Activated gamma-delta T cell treated with Interleukin-2 at 50 U/mL for 16 hours (primary cell): ENCODE results near the gene PIK3CA.
"Not testable (repeated sequence)": the region's sequence is repeated elsewhere in the genome, so short reads cannot be mapped to it uniquely, and the experiment has no call there.

Source experiments
- DNase-seq: peaks from one replicate; pipeline ENCODE4 v3.0.0-alpha.2; 2020

Gene PIK3CA

DNA sequence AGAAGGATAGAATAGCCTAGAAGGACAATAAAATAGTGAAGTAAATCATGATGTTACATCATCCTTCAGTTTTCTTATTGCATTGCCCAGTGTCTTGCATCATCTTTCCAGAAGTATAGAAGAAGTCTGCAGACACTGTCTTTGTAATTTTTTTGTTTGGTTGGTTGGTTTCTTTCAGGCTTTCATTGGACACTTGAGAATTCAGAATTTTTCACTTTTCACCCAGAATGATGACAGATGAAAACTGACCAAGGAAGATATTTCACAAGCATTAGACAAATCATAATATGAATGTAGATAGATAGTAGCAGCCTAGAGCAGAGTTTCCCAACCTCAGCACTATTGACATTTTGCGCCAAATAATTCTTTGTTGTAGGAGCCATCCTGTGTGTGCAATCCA is 67.4 kb downstream of the PIK3CA start:
- DNase-seq = not testable (repeated sequence)

DNA sequence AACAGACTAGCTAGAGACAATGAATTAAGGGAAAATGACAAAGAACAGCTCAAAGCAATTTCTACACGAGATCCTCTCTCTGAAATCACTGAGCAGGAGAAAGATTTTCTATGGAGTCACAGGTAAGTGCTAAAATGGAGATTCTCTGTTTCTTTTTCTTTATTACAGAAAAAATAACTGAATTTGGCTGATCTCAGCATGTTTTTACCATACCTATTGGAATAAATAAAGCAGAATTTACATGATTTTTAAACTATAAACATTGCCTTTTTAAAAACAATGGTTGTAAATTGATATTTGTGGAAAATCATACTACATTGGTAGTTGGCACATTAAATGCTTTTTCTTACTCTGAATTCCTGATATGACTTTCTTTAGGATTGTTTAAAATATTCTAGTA is 70.1 kb downstream of the PIK3CA start:
- not testable (repeated sequence) for DNase-seq

DNA sequence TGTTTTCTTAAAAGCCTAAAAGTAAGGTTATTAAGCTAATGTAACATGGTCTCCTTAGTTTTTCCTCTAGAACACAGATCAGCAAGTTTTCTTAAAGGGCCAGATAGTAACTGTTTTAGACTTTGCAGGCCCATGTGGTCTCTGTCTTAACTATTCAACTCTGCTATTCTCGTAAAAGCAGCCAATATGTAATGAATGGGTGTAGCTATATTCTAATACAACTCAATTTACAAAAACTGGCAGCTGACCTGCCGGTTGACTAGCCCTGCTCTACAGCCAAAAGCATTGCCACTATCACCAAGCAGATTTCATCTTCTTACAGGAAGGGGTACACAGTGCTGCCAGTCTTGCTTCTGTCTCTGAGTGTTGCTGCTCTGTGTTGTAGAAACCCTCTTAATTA is 75.4 kb downstream of the PIK3CA start:
- no peak for DNase-seq

DNA sequence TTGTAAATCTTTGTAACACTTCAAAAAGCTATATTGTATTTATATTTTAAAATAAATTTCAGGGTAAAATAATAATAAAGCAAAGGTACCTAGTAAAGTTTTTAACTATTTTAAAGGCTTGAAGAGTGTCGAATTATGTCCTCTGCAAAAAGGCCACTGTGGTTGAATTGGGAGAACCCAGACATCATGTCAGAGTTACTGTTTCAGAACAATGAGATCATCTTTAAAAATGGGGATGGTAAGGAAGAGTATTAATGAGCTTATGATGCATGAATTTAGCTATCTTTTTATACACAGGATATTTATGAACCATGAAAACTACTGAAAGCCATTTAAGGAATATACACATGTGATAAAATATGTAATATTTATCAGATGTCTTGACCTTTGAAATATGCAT is 76.4 kb downstream of the PIK3CA start:
- DNase-seq = no peak

DNA sequence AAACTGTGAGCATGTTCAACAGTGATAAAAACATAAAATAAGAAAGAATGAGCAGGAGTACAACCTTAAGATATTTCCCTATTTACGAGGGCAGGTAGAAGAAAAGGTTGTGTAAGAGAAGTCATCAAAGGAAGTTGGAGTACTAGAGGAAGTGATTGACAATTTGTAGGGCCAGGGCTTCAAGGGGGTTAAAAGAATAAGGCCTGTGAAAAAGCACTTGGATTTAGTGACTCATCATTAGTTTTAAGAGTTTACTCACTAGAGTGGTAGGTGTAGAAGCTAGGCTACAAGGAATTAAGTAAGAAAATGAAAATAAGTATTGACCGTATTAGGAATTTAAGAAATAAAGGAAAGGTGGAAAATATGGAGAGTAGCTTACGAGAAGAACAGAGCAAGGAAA is 79.2 kb downstream of the PIK3CA start:
- DNase-seq = no peak

DNA sequence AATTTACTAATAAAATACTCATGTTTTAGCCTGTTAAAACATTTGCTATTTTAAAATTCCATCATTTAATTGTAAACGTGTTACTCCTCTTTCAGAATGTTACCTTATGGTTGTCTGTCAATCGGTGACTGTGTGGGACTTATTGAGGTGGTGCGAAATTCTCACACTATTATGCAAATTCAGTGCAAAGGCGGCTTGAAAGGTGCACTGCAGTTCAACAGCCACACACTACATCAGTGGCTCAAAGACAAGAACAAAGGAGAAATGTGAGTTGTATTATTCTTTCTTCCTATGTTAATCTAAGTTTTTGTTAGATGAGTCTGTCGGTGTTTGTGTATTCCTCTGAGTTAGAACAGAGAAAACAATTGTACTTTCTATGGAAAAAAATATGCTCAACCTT is 81.0 kb downstream of the PIK3CA start:
- DNase-seq = no peak

DNA sequence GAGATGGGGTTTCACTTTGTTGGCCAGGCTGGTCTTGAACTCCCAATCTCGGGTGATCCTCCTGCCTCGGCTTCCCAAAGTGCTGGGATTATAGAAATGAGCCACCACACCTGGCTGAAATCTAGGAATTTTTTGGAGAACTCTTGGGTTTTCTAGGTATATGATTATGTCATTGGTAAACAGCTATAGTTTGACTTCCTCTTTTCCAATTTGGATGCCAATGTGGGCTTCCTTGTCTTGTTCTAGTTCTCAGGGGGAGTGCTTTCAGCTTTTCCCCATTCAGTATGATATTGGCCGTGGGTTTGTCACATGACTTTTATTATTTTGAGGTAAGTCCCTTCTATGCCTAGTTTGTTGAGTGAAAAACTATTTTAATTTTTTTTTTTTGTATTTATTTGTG is 84.9 kb downstream of the PIK3CA start:
- no peak for DNase-seq

DNA sequence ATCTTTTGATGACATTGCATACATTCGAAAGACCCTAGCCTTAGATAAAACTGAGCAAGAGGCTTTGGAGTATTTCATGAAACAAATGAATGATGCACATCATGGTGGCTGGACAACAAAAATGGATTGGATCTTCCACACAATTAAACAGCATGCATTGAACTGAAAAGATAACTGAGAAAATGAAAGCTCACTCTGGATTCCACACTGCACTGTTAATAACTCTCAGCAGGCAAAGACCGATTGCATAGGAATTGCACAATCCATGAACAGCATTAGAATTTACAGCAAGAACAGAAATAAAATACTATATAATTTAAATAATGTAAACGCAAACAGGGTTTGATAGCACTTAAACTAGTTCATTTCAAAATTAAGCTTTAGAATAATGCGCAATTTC is 86.0 kb downstream of the PIK3CA start:
- DNase-seq = no peak

DNA sequence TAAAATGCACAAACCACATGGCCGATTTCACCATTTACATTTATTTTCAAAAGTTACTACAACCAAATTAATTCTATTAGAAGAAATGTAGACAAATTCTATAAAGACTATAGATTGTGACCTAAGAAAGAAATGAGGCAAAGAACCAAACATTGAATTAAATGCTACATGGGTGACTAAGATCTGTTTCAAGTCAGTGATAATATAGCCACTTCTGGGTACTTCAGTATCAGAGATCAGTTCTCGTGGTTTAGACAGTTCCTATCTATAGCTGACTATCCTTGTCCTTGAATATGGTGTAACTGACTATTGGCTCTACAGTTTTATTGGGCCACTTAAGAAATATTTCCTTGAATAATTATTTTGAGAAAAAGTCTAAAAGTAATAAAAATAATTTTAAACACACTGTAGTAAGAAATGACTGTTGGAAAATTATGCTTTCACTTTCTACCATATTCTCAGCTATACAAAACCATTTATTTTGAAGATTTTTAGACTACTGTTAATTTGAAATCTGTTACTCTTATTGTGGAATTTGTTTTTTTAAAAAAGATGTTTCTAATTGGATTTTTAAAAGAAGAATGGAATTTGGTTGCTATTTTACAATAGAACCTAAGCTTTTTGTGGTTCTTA is 88.6 kb downstream of the PIK3CA start:
- DNase-seq = no peak

DNA sequence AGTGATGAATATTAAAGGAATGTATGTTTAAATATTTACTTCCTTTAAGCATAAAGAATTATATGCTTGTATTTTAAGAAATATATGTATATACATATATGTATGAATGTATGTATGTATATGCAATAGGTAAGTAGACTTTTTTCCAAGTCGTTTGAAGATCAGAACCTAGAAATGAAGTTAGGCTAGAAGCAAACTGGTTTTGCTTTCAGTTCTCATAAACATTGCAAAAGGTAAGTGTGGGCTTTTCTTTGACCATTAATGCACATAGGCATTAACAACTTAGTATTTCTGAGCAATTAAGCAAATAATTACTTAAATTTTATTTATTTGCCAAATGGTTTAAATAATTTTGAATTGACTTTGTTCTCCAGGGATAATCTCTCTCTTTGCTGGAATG is 92.1 kb downstream of the PIK3CA start:
- DNase-seq = not testable (repeated sequence)

DNA sequence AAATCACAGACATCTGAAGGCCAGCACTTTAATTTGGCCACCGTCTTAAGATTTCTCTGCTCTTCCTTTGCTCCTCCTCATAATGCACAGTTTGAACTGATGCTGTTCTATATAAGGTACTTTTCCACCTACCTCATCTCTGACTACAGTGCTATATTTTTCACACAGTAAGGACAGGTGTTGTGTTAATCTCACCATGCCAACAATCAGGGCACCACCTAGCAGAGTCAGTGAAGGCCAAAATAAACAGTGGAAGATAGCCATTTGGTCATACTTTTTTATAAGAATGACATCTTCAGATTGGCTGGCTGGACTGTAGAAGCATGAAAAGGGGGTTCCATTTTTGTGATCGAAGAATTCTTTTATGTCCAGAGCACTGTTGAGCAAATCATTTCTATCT is 94.7 kb downstream of the PIK3CA start:
- DNase-seq = not testable (repeated sequence)

DNA sequence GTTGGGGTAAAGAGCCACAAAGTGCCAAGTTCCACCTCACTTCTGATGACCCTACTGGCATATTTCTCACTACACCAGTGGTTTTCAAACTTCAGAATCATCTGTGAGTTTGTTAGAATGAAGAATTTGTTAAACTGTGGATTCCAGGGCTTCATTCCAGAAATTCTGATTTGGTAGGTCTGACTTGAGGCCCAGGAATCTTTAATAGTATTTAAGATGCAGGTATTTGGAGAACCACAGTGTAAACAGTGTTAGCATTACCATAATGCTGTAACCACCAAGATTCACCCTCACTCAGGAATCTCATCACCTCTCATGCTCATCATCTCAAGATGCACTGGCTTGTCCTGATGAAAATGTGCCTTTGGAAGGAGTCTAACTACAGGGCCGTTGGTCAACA is 96.7 kb downstream of the PIK3CA start:
- DNase-seq = no peak

DNA sequence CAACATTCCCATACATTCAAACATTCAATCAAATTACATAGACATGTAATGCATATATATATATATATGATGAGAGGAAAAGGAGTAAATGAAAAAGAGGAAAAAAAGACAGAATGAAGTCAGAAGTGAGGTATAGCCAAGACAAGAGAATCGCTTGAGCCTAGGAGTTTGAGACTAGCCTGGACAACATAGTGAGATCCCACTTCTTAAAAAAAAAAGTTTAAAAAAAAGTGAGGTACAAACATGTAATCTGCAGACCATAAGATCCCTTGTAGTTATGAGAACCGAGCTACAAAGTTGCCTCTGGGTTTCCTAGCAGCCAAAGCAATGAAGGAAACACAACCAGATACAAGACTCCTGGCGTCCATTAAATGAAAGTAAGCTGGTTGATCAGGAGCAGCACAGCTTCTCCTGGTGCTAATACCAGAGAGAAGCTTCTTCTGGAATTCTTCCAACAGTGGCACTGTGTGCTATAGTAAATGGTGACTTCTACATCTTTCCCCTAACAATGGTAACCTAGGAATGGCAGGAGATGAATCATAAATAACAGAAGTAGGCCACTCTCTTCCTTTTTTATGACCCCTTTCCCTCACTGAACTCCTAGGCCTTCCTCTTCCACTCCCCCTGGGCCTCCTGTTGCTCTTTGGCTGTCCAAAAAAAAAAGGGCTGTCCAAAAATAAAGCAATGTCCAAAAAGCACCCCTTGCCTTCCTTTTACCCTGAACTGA is 99.3 kb downstream of the PIK3CA start:
- DNase-seq = no peak

DNA sequence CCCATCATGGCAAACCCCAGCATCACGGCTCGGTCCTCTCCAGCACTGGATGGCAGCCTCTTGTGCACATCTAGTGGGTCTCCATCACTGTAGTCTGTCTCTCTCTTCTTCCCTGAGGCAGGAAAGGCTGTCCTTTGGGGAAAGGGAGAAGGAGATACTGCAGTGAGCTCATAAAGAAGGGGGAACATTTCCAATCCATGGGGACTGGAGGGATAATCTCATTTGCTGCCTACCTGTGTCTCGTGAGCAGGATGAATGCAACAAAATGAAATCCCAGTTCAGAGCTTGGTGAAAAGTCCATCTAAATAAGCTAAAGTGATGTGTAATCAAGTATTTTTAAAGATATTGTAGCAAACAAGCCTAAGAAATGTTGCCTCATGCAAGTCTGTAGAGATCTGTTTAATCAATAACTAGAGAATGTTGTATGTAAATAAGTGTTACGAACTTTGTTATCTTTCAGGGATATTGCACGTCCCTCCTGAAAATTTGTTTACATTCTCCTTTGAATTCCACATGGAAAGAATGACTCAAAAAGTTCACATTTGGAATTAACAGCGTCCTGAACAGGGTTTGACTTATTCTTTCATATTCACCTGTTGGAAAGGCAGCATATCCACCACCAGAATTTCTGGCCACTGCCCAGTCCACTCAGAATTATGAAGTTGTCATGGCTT is 102.8 kb downstream of the PIK3CA start, which contains the start of gene KCNMB3:
Gene KCNMB3, minus strand, starts transcription at position 312 of the 674 bp plus-strand sequence. Its CDS starts 124 bp downstream, at position 188.
- DNase-seq = no peak

DNA sequence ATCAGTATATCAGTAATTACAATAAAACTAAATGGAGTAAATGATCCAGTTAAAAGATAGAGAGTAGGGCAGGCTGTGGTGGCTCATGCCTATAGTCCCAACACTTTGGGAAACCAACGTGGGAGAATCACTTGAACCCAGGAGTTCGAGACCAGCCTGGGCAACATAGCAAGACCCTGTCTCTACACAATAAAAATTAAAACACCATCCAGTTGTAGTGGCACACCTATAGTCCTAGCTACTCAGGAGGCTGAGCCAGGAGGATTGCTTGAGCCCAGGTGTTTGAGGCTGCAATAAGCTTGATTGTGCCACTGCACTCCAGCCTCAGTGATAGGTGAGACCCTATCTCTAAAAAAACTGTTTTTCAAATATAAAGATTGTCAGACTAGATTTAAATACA is 108.7 kb downstream of the PIK3CA start:
- no peak for DNase-seq

DNA sequence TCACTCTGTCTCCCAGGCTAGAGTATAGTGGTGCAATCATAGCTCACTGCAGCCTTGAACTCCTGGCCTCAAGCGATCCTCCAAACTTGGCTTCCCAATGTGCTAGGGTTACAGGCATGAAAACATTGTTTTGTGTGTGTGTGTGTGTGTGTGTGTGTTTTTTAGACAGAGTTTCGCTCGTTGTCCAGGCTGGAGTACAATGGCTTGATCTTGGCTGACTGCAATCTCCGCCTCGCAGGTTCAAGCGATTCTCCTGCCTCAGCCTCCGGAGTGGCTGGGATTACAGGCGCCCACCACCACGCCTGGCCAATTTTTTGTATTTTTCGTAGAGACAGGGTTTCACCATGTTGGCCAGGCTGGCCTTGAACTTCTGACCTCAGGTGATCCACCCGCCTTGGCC is 109.6 kb downstream of the PIK3CA start:
- DNase-seq = not testable (repeated sequence)

DNA sequence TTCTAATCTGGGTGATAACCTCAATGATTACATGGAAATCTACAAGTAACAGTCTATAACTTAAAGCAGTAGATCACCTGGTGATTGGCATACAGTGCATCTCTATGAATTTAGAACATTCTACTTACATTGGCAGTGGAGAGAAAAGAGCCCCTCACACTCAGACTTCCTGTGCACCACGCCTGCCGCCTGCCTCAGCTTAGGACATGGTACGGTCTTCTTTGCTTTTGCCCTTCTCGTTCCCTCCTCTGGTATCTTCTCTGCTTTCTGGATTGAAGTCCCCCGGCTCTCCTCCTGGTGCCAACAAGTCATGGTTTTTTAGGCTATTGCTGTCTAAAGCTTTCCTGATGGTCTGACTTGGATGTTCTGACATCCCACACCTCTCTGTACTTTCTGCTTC is 110.7 kb downstream of the PIK3CA start:
- DNase-seq = no peak

DNA sequence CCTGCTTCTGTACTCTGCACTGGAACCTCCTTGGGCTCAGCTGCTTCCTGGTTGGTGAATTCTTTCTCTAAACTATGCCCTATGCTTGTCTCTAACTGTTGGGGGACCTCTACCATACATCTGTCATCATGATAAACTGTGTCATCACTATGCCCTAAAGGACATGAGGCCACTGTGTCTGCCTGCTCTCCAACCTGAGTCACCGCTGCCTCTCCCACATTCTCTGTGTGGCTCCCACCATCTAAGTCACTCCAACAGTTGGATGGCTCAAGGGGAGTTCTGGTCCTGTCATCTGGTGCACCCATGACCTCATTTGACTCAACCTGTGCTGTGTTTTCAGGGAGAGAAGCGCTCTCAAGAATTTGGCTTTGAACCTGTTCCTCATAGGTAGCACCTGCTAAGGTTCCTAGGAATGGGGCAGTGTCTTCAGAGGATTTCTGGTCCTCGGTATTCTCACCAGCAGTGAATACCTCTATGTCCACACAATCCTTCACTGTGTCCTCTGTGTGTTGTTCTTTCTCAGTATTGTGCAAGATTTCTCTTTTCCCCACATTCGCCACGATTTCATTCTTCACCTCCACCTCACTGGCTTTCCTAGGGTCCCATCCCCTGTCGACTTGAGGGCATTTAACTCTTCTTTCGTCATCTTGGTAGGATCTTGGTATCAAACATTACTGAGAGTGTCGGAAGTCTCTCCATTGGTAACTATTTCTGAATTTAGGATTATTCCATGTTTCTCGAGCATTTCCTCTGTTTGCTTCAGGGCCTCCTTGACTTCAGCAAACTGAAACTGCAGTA is 112.0 kb downstream of the PIK3CA start:
- not testable (repeated sequence) for DNase-seq

DNA sequence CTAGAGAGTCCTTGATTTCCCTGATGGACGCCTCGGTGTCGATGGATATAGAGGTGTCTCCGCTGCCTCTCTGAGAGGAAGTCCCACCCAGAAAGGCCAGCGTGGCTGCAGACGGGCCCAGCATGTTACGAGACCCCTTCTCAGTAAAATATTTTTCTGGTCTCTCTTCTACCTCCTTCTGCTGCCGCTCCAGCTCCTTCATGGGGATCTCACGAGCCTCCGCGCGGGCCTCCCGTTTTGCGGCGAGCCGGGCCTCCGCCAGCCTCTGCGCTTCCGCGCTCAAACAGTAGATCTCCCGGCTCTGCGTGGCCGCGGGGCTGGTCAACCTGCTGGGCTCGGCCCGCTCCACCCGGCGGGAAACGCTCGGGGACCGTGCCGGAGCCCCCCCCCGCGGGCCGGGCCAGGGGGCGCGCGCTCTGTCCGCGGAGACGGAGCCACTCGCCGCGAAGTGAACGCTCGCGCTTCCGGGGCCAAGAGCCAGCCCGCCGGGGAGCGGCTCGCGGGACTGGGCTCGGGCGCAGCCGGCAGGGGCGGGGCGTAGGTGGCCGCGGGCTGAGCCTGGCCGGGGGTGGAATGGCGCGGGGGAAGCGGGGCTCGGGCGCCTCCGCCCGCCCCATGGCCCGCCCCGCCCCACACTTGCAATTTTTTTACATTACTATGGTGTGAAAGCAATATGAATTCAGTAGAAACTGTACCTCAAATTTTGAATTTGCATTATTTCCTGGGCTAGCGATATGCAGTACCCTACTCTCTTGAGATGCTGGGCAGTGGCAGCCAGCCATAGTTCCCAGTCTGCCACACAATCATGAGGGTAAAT is 113.0 kb downstream of the PIK3CA start:
- DNase-seq = peak; percentile 66

DNA sequence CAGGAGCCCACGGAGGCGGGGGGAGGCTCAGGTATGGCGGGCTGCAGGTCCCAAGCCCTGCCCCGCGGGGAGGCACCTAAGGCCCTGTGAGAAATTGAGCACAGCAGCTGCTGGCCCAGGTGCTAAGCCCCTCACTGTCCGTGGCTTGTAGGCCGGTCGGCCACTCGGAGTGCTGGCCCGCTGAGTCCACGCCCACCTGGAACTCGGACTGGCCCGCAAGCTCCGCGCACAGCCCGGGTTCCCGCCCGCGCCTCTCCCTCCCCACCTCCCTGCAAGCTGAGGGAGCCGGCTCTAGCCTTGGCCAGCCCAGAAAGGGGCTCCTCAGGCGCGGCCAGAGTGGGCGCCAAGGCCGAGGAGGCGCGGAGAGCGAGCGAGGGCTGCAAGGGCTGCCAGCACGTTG is 115.0 kb downstream of the PIK3CA start:
- DNase-seq = no peak

DNA sequence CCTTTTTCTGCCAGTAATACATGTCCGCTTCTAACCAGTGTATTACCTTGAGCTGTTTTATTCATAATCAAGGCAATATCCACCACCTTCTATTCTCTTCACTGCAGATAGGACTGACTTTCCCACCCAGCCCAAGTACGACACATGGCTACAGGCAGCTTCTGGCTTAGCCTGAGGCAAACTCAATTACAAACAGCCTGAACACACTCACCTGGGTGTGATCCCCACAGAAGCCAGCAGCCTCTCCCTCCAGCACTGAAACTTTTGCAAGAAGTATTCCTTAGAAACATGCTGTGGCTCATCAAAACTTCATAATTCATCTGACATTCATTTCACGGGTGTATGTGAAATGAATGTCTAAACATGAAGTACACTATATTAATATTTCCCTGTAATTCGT is 116.3 kb downstream of the PIK3CA start:
- DNase-seq = no peak

DNA sequence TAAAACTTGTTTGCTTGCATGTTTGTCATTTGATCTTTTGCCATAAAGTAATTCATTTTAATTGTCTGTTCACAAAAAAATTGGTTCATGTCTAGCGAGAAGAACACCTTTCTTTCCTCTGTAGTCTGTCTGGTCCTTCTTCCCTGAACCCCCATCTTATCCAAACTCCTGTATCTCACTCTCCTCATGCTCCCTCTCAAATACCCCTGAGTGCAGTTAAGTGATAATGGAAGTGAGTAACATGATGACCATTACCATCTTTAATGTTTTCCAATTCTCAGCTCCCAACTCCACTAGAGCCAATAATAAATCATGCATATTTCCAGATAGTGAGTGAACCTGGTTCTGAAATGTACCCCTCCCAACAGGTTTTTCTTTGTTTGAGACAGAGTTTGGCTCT is 116.9 kb downstream of the PIK3CA start:
- DNase-seq = no peak
